TTC549 (cell line): ENCODE results near the gene C6orf120.
"Not testable (repeated sequence)": the region's sequence is repeated elsewhere in the genome, so short reads cannot be mapped to it uniquely, and the experiment has no call there.

Source experiments
- FAIRE-seq: peaks from 2 replicates; lab custom pipeline; 2012; peaks lifted over from hg19 to GRCh38; lab: Jason Lieb, UNC

C6orf120 gene

GRCh38 chr6:169684056-169684455 is 17.9 kb upstream of the C6orf120 start:
- FAIRE-seq: no peak

- FAIRE-seq: no peak
Measured at GRCh38 chr6:169685860-169686259, 16.1 kb upstream of the C6orf120 start.

- no peak for FAIRE-seq
Measured at GRCh38 chr6:169689287-169689686, 12.6 kb upstream of the C6orf120 start.

GRCh38 chr6:169691260-169691659 is 10.7 kb upstream of the C6orf120 start:
- FAIRE-seq: no peak

- FAIRE-seq: no peak
Measured at GRCh38 chr6:169692516-169692915, 9.4 kb upstream of the C6orf120 start.

GRCh38 chr6:169695131-169695530 is 6.8 kb upstream of the C6orf120 start:
- no peak for FAIRE-seq

GRCh38 chr6:169697115-169697514 is 4.8 kb upstream of the C6orf120 start:
- not testable (repeated sequence) for FAIRE-seq

GRCh38 chr6:169700296-169700695 is 1.6 kb upstream of the C6orf120 start:
- FAIRE-seq: no peak

GRCh38 chr6:169701311-169701953 is 494 bp upstream of the C6orf120 start:
- no peak for FAIRE-seq

- no peak for FAIRE-seq
Measured at GRCh38 chr6:169702840-169703246, 917 bp downstream of the C6orf120 start.

- no peak for FAIRE-seq
Measured at GRCh38 chr6:169707772-169708171, 5.8 kb downstream of the C6orf120 start.

GRCh38 chr6:169709293-169709692 is 7.4 kb downstream of the C6orf120 start:
- FAIRE-seq: no peak

GRCh38 chr6:169710009-169710408 is 8.1 kb downstream of the C6orf120 start:
- FAIRE-seq: no peak

GRCh38 chr6:169714178-169714577 is 12.3 kb downstream of the C6orf120 start:
- no peak for FAIRE-seq

GRCh38 chr6:169714595-169714994 is 12.7 kb downstream of the C6orf120 start:
- no peak for FAIRE-seq

GRCh38 chr6:169719117-169719516 is 17.2 kb downstream of the C6orf120 start:
- no peak for FAIRE-seq

- no peak for FAIRE-seq
Measured at GRCh38 chr6:169720207-169720855, 18.4 kb downstream of the C6orf120 start.

GRCh38 chr6:169722362-169723199 is 20.7 kb downstream of the C6orf120 start:
- no peak for FAIRE-seq

- FAIRE-seq: no peak
Measured at GRCh38 chr6:169723200-169723909, 21.4 kb downstream of the C6orf120 start.

GRCh38 chr6:169723991-169724493 is 22.1 kb downstream of the C6orf120 start:
- no peak for FAIRE-seq

GRCh38 chr6:169724494-169725124 is 22.7 kb downstream of the C6orf120 start, which contains the start of gene PHF10:
PHF10 (minus strand) TSS chr6:169724500; CDS start chr6:169723931, 569 bp downstream.
- no peak for FAIRE-seq
